SK-N-SH treated with all-trans-retinoic acid at 6 μM for 48 hours (cell line): ENCODE data around the gene ALDH18A1.

Source experiments
- ATAC-seq: fragments of 200-7000 bp; cut with Tn5 transposase; 3 replicates; pipeline ENCODE4 v1.9.1; 2020; ENCODE audit warnings: mild to moderate bottlenecking, moderate library complexity
- ARNTL ChIP-seq: fragments of 450-650 bp; formaldehyde crosslinking; IDR thresholded peaks from 2 replicates; pipeline ENCODE4 v1.5.0; 2020; ENCODE audit warnings: low read depth, mild to moderate bottlenecking, moderate library complexity, borderline replicate concordance
- BACH2 ChIP-seq: fragments of 250-450 bp; sonication (Bioruptor Pico); IDR thresholded peaks from 2 replicates; pipeline ENCODE4 v1.9.0; 2021; ENCODE audit warnings: mild to moderate bottlenecking, borderline replicate concordance
- CREB5 ChIP-seq: fragments of 250-450 bp; sonication (Bioruptor Pico); IDR thresholded peaks from 2 replicates; pipeline ENCODE4 v1.5.1; 2020; ENCODE audit warnings: low read depth, mild to moderate bottlenecking, moderate library complexity
- CSDC2 ChIP-seq: fragments of 250-450 bp; sonication (Bioruptor Pico); IDR thresholded peaks from 2 replicates; pipeline ENCODE4 v1.5.0; 2020; ENCODE audit warnings: mild to moderate bottlenecking, moderate library complexity
- ESRRG ChIP-seq: fragments of 250-450 bp; sonication (Bioruptor Pico); IDR thresholded peaks from 2 replicates; pipeline ENCODE4 v1.6.1; 2021; ENCODE audit warnings: mild to moderate bottlenecking
- GLIS3 ChIP-seq: fragments of 250-450 bp; sonication (Bioruptor Pico); IDR thresholded peaks from 2 replicates; pipeline ENCODE4 v1.5.0; 2020; ENCODE audit warnings: mild to moderate bottlenecking, moderate library complexity
- ISL1 ChIP-seq: fragments of 250-450 bp; sonication (Bioruptor Pico); IDR thresholded peaks from 2 replicates; pipeline ENCODE4 v2.1.2; 2022; ENCODE audit warnings: mild to moderate bottlenecking, moderate library complexity
- RARB ChIP-seq: fragments of 250-450 bp; sonication (Bioruptor Pico); IDR thresholded peaks from 2 replicates; pipeline ENCODE4 v1.8.0; 2021; ENCODE audit warnings: mild to moderate bottlenecking, moderate library complexity
- TCF4 ChIP-seq: fragments of 250-450 bp; sonication (Bioruptor Pico); IDR thresholded peaks from 2 replicates; pipeline ENCODE4 v1.8.0; 2021; ENCODE audit warnings: mild to moderate bottlenecking, moderate library complexity, borderline replicate concordance
- TOX ChIP-seq: fragments of 250-450 bp; sonication (Bioruptor Pico); IDR thresholded peaks from 2 replicates; pipeline ENCODE4 v1.8.0; 2021; ENCODE audit warnings: mild to moderate bottlenecking, moderate library complexity, borderline replicate concordance
- TSHZ2 ChIP-seq: fragments of 250-450 bp; sonication (Bioruptor Pico); IDR thresholded peaks from 2 replicates; pipeline ENCODE4 v1.5.0; 2020; ENCODE audit warnings: mild to moderate bottlenecking, moderate library complexity
- ZC3H10 ChIP-seq: fragments of 250-450 bp; sonication (Bioruptor Pico); IDR thresholded peaks from 2 replicates; pipeline ENCODE4 v1.5.1; 2021; ENCODE audit warnings: mild to moderate bottlenecking, moderate library complexity
- ZFP3 ChIP-seq: fragments of 250-450 bp; sonication (Bioruptor Pico); IDR thresholded peaks from 2 replicates; pipeline ENCODE4 v1.5.0; 2020; ENCODE audit warnings: mild to moderate bottlenecking, moderate library complexity
- ZFP30 ChIP-seq: fragments of 450-650 bp; formaldehyde crosslinking; IDR thresholded peaks from 2 replicates; pipeline ENCODE4 v1.5.0; 2022; ENCODE audit warnings: mild to moderate bottlenecking, moderate library complexity
- ZNF565 ChIP-seq: fragments of 450-650 bp; formaldehyde crosslinking; conservative IDR thresholded peaks from 2 replicates; pipeline ENCODE4 v1.5.0; 2020; ENCODE audit warnings: low read depth, mild to moderate bottlenecking, moderate library complexity
- ZNF70 ChIP-seq: fragments of 450-650 bp; formaldehyde crosslinking; IDR thresholded peaks from 2 replicates; pipeline ENCODE4 v1.5.0; 2020; ENCODE audit warnings: mild to moderate bottlenecking, moderate library complexity
- ZNF8 ChIP-seq: fragments of 450-650 bp; formaldehyde crosslinking; IDR thresholded peaks from 2 replicates; pipeline ENCODE4 v1.5.0; 2020; ENCODE audit warnings: mild to moderate bottlenecking, moderate library complexity
- TF ChIP-seq, protein P1 (sequence below): fragments of 250-450 bp; sonication (Bioruptor Pico); IDR thresholded peaks from 2 replicates; pipeline ENCODE4 v1.8.0; 2021; ENCODE audit warnings: low read depth, mild to moderate bottlenecking, moderate library complexity, borderline replicate concordance
- TF ChIP-seq, protein P2 (sequence below): fragments of 250-450 bp; sonication (Bioruptor Pico); IDR thresholded peaks from 2 replicates; pipeline ENCODE4 v1.5.1; 2021; ENCODE audit warnings: mild to moderate bottlenecking, moderate library complexity
- TF ChIP-seq, protein P3 (sequence below): fragments of 250-450 bp; sonication (Bioruptor Pico); IDR thresholded peaks from 2 replicates; pipeline ENCODE4 v1.8.0; 2020; ENCODE audit warnings: mild to moderate bottlenecking, moderate library complexity, borderline replicate concordance

Gene ALDH18A1

DNA sequence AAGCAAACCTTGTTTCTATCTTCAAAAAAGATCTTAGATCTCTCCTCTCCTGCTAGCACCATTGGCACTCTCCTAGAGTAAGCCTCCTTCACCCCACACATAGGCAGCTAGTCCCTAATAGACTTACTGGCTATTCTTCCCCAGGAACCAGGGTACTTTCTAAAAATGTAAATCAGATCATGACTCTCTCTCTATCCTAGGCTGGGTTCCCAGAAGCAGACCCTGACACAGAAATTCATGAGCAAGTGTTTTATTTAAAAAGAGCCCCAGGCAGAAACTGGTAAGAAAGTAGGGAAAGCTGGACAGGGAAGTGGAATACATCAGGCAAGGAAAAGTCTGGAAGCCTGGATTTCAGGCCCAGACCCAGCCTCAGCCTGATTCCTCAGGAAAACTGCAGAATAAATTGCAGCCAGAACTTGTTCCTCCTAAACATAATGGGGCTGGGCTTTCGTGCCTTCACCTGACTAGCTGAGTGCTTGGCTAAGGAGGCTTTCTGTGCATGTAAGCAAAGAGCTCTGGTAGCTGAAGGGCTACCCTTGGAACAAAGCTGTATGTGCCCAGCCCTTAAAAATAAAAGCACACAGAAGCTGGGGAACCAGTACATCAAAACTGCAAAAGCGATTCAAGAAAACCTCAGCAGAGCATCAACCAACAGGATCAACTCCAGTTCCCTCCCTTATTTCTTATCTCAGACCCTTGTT is 76.5 kb downstream of the ALDH18A1 start (continued):
- TF ChIP-seq, protein P1, sequence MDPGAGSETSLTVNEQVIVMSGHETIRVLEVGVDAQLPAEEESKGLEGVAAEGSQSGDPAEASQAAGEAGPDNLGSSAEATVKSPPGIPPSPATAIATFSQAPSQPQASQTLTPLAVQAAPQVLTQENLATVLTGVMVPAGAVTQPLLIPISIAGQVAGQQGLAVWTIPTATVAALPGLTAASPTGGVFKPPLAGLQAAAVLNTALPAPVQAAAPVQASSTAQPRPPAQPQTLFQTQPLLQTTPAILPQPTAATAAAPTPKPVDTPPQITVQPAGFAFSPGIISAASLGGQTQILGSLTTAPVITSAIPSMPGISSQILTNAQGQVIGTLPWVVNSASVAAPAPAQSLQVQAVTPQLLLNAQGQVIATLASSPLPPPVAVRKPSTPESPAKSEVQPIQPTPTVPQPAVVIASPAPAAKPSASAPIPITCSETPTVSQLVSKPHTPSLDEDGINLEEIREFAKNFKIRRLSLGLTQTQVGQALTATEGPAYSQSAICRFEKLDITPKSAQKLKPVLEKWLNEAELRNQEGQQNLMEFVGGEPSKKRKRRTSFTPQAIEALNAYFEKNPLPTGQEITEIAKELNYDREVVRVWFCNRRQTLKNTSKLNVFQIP, result no peak

GRCh38 chr10:95579292-95579691 is 77.2 kb downstream of the ALDH18A1 start:
- ATAC-seq, result no peak

More at GRCh38 chr10:95579292-95579691, 77.2 kb downstream of the ALDH18A1 start:
- TF ChIP-seq ZNF70 (CRISPR knock-in tag) (no peak), ZC3H10 (CRISPR knock-in tag) (no peak), RARB (CRISPR knock-in tag) (no peak), ZNF565 (CRISPR knock-in tag) (no peak), CREB5 (no peak), ARNTL (CRISPR knock-in tag) (no peak), TOX (no peak), TSHZ2 (no peak), GLIS3 (no peak), ZFP30 (CRISPR knock-in tag) (no peak), TCF4 (no peak), ISL1 (CRISPR knock-in tag) (no peak), ZNF8 (CRISPR knock-in tag) (no peak), BACH2 (CRISPR knock-in tag) (no peak), CSDC2 (CRISPR knock-in tag) (no peak), ESRRG (CRISPR knock-in tag) (no peak), ZFP3 (no peak)
- TF ChIP-seq, protein P2, sequence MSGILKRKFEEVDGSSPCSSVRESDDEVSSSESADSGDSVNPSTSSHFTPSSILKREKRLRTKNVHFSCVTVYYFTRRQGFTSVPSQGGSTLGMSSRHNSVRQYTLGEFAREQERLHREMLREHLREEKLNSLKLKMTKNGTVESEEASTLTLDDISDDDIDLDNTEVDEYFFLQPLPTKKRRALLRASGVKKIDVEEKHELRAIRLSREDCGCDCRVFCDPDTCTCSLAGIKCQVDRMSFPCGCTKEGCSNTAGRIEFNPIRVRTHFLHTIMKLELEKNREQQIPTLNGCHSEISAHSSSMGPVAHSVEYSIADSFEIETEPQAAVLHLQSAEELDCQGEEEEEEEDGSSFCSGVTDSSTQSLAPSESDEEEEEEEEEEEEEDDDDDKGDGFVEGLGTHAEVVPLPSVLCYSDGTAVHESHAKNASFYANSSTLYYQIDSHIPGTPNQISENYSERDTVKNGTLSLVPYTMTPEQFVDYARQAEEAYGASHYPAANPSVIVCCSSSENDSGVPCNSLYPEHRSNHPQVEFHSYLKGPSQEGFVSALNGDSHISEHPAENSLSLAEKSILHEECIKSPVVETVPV (CRISPR knock-in tag), result no peak
- TF ChIP-seq, protein P1, result no peak
- TF ChIP-seq, protein P3, sequence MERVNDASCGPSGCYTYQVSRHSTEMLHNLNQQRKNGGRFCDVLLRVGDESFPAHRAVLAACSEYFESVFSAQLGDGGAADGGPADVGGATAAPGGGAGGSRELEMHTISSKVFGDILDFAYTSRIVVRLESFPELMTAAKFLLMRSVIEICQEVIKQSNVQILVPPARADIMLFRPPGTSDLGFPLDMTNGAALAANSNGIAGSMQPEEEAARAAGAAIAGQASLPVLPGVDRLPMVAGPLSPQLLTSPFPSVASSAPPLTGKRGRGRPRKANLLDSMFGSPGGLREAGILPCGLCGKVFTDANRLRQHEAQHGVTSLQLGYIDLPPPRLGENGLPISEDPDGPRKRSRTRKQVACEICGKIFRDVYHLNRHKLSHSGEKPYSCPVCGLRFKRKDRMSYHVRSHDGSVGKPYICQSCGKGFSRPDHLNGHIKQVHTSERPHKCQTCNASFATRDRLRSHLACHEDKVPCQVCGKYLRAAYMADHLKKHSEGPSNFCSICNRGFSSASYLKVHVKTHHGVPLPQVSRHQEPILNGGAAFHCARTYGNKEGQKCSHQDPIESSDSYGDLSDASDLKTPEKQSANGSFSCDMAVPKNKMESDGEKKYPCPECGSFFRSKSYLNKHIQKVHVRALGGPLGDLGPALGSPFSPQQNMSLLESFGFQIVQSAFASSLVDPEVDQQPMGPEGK, result no peak
